ENCODE data around the gene APBA3.

Gene APBA3

DNA sequence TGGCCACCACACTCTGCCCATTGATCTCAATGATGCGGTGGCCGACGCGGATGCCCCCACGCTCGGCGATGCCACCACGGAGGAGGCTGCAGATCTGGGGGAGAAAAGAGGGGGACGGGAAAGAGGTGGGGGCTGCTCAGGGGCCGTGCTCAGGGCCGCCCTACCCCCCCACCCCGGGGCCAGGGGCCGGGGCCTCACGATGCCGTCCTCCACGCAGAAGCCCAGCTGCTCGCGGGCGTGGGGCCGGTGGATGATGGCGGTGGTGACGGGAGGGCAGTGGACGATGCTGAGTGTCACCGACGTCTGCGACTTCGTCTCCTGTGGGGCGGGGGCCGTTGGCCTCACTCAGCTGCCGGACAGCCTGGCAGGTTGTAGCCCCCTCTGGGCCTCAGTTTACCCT lies 10.3 kb downstream of the APBA3 start:
- Histone ChIP-seq H3K27me3 (ENCODE audit: control insufficient read depth, insufficient read depth, low read length) (no peaks in the 10 kb centered on the region), H3K79me2 (no peaks in the 10 kb centered on the region)
- TF ChIP-seq, protein P1, sequence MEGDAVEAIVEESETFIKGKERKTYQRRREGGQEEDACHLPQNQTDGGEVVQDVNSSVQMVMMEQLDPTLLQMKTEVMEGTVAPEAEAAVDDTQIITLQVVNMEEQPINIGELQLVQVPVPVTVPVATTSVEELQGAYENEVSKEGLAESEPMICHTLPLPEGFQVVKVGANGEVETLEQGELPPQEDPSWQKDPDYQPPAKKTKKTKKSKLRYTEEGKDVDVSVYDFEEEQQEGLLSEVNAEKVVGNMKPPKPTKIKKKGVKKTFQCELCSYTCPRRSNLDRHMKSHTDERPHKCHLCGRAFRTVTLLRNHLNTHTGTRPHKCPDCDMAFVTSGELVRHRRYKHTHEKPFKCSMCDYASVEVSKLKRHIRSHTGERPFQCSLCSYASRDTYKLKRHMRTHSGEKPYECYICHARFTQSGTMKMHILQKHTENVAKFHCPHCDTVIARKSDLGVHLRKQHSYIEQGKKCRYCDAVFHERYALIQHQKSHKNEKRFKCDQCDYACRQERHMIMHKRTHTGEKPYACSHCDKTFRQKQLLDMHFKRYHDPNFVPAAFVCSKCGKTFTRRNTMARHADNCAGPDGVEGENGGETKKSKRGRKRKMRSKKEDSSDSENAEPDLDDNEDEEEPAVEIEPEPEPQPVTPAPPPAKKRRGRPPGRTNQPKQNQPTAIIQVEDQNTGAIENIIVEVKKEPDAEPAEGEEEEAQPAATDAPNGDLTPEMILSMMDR (IDR thresholded peaks at IDR 0.05): no peak

DNA sequence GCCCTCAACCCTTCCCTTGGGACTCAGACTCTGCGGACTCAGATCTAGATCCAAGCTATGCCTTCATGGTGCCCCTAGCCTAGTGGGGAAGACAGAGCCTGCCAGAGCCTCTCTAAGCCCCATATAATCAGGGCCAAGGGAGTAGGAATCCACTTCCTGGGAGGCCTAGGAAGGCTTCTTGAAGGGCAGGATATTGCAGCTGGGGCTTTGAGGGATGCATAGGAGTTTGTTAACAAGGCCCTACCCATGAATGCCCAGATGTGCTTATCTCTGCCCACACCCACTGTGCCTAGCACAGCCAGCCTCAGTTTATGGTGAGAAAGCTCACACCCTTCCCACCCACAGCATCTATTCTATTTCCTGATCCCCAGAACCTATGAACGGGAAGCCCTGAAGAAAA lies 11.3 kb downstream of the APBA3 start:
- Histone ChIP-seq H3K9ac (no peak overlapping the region), H3K9me3 (ENCODE audit: control insufficient read depth, low read length) (no peaks in the 10 kb centered on the region), H3K27ac (no peak overlapping the region), H3K27me3 (ENCODE audit: control insufficient read depth, insufficient read depth, low read length) (no peaks in the 10 kb centered on the region), H2AFZ (no peak overlapping the region), H3K4me1 (no peaks in the 10 kb centered on the region), H3K4me2 (ENCODE audit: low read length) (no peak overlapping the region), H3K79me2 (no peaks in the 10 kb centered on the region), H3K36me3 (ENCODE audit: control insufficient read depth, insufficient read depth, low read length) (no peaks in the 10 kb centered on the region), H3K4me3 (ENCODE audit: low read depth, low read length) (no peak overlapping the region)
- TF ChIP-seq, protein P1 (IDR thresholded peaks at IDR 0.05): no peak

More for the DNA sequence above, 10.3 kb downstream of the APBA3 start:
- Histone ChIP-seq H3K4me3 (ENCODE audit: low read depth, low read length) (no peak overlapping the region), H2AFZ (no peak overlapping the region), H3K9me3 (ENCODE audit: control insufficient read depth, low read length) (no peaks in the 10 kb centered on the region), H3K4me1 (no peaks in the 10 kb centered on the region), H3K4me2 (ENCODE audit: low read length) (no peak overlapping the region), H3K9ac (no peak overlapping the region), H3K36me3 (ENCODE audit: control insufficient read depth, insufficient read depth, low read length) (no peaks in the 10 kb centered on the region), H3K27ac (no peak overlapping the region)

DNA sequence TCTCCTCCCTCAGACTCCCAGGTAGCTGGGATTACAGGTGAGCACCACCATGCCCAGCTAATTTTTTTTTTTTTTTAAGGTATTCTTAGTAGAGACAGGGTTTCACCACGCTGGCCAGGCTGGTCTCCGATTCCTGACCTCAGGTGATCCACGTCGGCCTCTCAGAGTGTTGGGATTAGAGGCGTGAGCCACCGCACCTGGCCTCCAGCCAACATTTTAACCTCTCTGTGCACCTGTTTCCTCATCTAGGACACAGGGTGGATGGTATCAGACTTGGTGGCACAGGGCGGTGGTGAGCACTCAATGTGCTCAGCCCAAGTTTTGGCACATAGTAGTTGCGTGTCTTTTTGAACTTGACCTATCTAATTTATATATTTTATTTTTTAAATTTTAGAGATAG lies 12.5 kb downstream of the APBA3 start:
- Histone ChIP-seq H3K4me3 (ENCODE audit: low read depth, low read length) (no peak overlapping the region), H3K4me1 (no peaks in the 10 kb centered on the region), H3K79me2 (no peaks in the 10 kb centered on the region), H3K9ac (no peak overlapping the region), H3K9me3 (ENCODE audit: control insufficient read depth, low read length) (no peaks in the 10 kb centered on the region), H3K27ac (no peak overlapping the region), H3K4me2 (ENCODE audit: low read length) (no peak overlapping the region), H3K27me3 (ENCODE audit: control insufficient read depth, insufficient read depth, low read length) (no peaks in the 10 kb centered on the region), H2AFZ (no peak overlapping the region), H3K36me3 (ENCODE audit: control insufficient read depth, insufficient read depth, low read length) (no peaks in the 10 kb centered on the region)
- TF ChIP-seq, protein P1 (IDR thresholded peaks at IDR 0.05): no peak

DNA sequence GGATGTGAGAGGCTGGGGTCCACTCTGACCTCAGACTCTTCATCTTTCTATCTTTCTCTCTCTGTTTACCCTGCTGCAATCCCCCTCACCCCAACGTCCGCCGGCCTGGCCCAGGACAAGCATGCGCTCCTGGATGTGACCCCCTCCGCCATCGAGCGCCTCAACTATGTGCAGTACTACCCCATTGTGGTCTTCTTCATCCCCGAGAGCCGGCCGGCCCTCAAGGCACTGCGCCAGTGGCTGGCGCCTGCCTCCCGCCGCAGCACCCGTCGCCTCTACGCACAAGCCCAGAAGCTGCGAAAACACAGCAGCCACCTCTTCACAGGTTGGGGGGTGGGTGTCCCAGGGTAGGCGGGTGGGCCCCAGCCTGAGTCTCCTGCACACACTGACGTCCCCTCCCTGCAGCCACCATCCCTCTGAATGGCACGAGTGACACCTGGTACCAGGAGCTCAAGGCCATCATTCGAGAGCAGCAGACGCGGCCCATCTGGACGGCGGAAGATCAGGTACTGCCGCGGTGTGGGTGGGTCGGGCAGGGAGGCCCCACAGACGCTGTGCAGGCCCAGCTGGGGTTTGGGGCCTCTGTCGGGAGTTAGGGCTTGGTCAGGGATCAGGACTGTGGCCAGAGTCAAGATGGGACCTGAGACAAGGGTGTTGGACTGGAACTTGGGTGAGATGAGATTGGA lies 15.0 kb downstream of the APBA3 start:
- H3K4me2 ChIP-seq (ENCODE audit: low read length): no peak overlapping the region
- H3K9ac ChIP-seq: no peak overlapping the region
- H3K9me3 ChIP-seq (ENCODE audit: control insufficient read depth, low read length): no peaks in the 10 kb centered on the region
- no peaks in the 10 kb centered on the region for H3K27me3 ChIP-seq (ENCODE audit: control insufficient read depth, insufficient read depth, low read length)
- H3K79me2 ChIP-seq: no peaks in the 10 kb centered on the region
- no peak overlapping the region for H3K27ac ChIP-seq
- no peak overlapping the region for H2AFZ ChIP-seq
- TF ChIP-seq, protein P1 (IDR thresholded peaks at IDR 0.05): no peak
- no peak overlapping the region for H3K4me3 ChIP-seq (ENCODE audit: low read depth, low read length)
- no peaks in the 10 kb centered on the region for H3K36me3 ChIP-seq (ENCODE audit: control insufficient read depth, insufficient read depth, low read length)
- H3K4me1 ChIP-seq: no peaks in the 10 kb centered on the region
